Skin epidermis (tissue), 12 donors: ENCODE measurements around the gene KRT86.

ENCODE experiments used
- H3K27ac ChIP-seq, 21 experiments: fragments of 200-600 bp; sonication (generic) in 11 of 21; one replicate each; pipeline ENCODE4 v1.5.0; 2020; ENCODE audit warnings: mild to moderate bottlenecking in 3 of 21, inconsistent platforms in 2 of 21, moderate library complexity in 2 of 21
- H3K4me3 ChIP-seq, 7 experiments: fragments of 200-600 bp; sonication (generic) in 2 of 7; one replicate each; pipeline ENCODE4 v1.5.0; 2020; ENCODE audit warnings: inconsistent platforms in 2 of 7, mild to moderate bottlenecking in 2 of 7, moderate library complexity in 1 of 7

The KRT86 gene

GRCh38 chr12:52274521-52275120 lies at the start of gene KRT86:
KRT86 (plus strand) TSS chr12:52274645; CDS start chr12:52301917, 27,272 bp downstream.
- no peak within 1 kb of the TSS for H3K27ac ChIP-seq

GRCh38 chr12:52225752-52226151 lies 48.7 kb upstream of the KRT86 start:
- Histone ChIP-seq H3K27ac (no peak overlapping the region), H3K4me3 (no peak overlapping the region)

More at GRCh38 chr12:52274521-52275120, at the start of gene KRT86:
- no peak within 1 kb of the TSS for H3K4me3 ChIP-seq

- Histone ChIP-seq H3K4me3 (no peak overlapping the region), H3K27ac (no peak overlapping the region)
These were observed 48.0 kb upstream of the KRT86 start for GRCh38 chr12:52226446-52226845.

GRCh38 chr12:52227606-52228166 lies 46.8 kb upstream of the KRT86 start:
- no peak overlapping the region for H3K27ac ChIP-seq
- H3K4me3 ChIP-seq: no peak overlapping the region

- Histone ChIP-seq H3K4me3 (no peak overlapping the region), H3K27ac (no peak overlapping the region)
These were observed 46.1 kb upstream of the KRT86 start for GRCh38 chr12:52228366-52228765.

- H3K4me3 ChIP-seq: no peak overlapping the region
- H3K27ac ChIP-seq: no peak overlapping the region
These were observed 45.5 kb upstream of the KRT86 start for GRCh38 chr12:52228931-52229330.

GRCh38 chr12:52229836-52230343 lies 44.6 kb upstream of the KRT86 start:
- Histone ChIP-seq H3K27ac (no peak overlapping the region), H3K4me3 (no peak overlapping the region)

- Histone ChIP-seq H3K4me3 (no peak overlapping the region), H3K27ac (peak overlapping the region in 10 of 21 experiments; percentile 11 to 71 (median 58))
These were observed 43.8 kb upstream of the KRT86 start for GRCh38 chr12:52230364-52231281.

- Histone ChIP-seq H3K4me3 (no peak overlapping the region), H3K27ac (peak overlapping the region in 10 of 21 experiments; percentile 20 to 71 (median 58))
These were observed 42.9 kb upstream of the KRT86 start for GRCh38 chr12:52231305-52232202.

- Histone ChIP-seq H3K27ac (peak overlapping the region in 3 of 21 experiments; percentile 23 to 67 (median 24)), H3K4me3 (no peak overlapping the region)
These were observed 42.2 kb upstream of the KRT86 start for GRCh38 chr12:52232203-52232673.

- peak within 1 kb of the TSS in 7 of 21 experiments; percentile 4 to 67 (median 18) for H3K27ac ChIP-seq
- H3K4me3 ChIP-seq: peak within 1 kb of the TSS in 2 of 7 experiments; percentile 4 to 12
These were observed 41.6 kb upstream of the KRT86 start, which contains the start of gene KRT7 for GRCh38 chr12:52232674-52233461. KRT7 (plus strand) TSS chr12:52233243; CDS start chr12:52233297, 54 bp downstream.

- H3K4me3 ChIP-seq: peak overlapping the region in 2 of 7 experiments; percentile 4 to 12
- H3K27ac ChIP-seq: peak overlapping the region in 6 of 21 experiments; percentile 4 to 63 (median 14)
These were observed 40.8 kb upstream of the KRT86 start for GRCh38 chr12:52233462-52234207.

- peak overlapping the region in 3 of 21 experiments; percentile 18 to 63 (median 34) for H3K27ac ChIP-seq
- H3K4me3 ChIP-seq: no peak overlapping the region
These were observed 40.1 kb upstream of the KRT86 start for GRCh38 chr12:52234223-52234810.

GRCh38 chr12:52235001-52235764 lies 39.3 kb upstream of the KRT86 start:
- H3K27ac ChIP-seq: peak overlapping the region in 3 of 21 experiments; percentile 18 to 27 (median 21)

GRCh38 chr12:52235822-52236361 lies 38.6 kb upstream of the KRT86 start:
- Histone ChIP-seq H3K4me3 (no peak overlapping the region), H3K27ac (peak overlapping the region in 1 of 21 experiments; percentile 21)

More at GRCh38 chr12:52235001-52235764, 39.3 kb upstream of the KRT86 start:
- H3K4me3 ChIP-seq: no peak overlapping the region
